ENCODE data around the gene HCFC1R1.

HCFC1R1 gene

GRCh38 chr16:2973093-2973492 lies 50.6 kb downstream of the HCFC1R1 start (continued):
- no peak for TF ChIP-seq ZBTB49 (tag by site-specific recombination; IDR thresholded peaks at IDR 0.05; ENCODE audit: low read depth)
- no peak for TF ChIP-seq MEIS1 (CRISPR knock-in tag; IDR thresholded peaks at IDR 0.05; ENCODE audit: borderline replicate concordance)
- peak; percentile 36 for TF ChIP-seq OSR2 (tag by site-specific recombination; IDR thresholded peaks at IDR 0.05)
- peak; percentile 41; the same call in 1 of the 2 replicates for TF ChIP-seq ZEB2 (tag by site-specific recombination; IDR thresholded peaks at IDR 0.05)
- no peak for TF ChIP-seq KLF9 (tag by site-specific recombination; IDR thresholded peaks at IDR 0.05; ENCODE audit: low read depth)
- 0 out of 2 replicates have a peak, but pooled peaks have one; percentile 53 for TF ChIP-seq ZNF837 (tag by site-specific recombination; IDR thresholded peaks at IDR 0.05)
- TF ChIP-seq ZNF48 (tag by site-specific recombination; IDR thresholded peaks at IDR 0.05), result no peak
- TF ChIP-seq ZNF654 (tag by site-specific recombination; IDR thresholded peaks at IDR 0.05; ENCODE audit: low read depth), result no peak
- TF ChIP-seq ZFP37 (tag by site-specific recombination; IDR thresholded peaks at IDR 0.05), result no peak
- no peak for TF ChIP-seq TCF7L2 (IDR thresholded peaks at IDR 0.05; ENCODE audit: borderline replicate concordance, low read depth, low read length)
- no peak for TF ChIP-seq KLF7 (tag by site-specific recombination; IDR thresholded peaks at IDR 0.05; ENCODE audit: borderline replicate concordance)
- TF ChIP-seq ZNF664 (tag by site-specific recombination; IDR thresholded peaks at IDR 0.05), result no peak
- no peak for TF ChIP-seq KLF10 (tag by site-specific recombination; IDR thresholded peaks at IDR 0.05)
- TF ChIP-seq ZNF558 (tag by site-specific recombination; IDR thresholded peaks at IDR 0.05), result no peak
- TF ChIP-seq ZNF777 (tag by site-specific recombination; IDR thresholded peaks at IDR 0.05; ENCODE audit: borderline replicate concordance), result no peak
- no peak for TF ChIP-seq PRDM1 (tag by site-specific recombination; IDR thresholded peaks at IDR 0.05)
- no peak for TF ChIP-seq ZNF548 (tag by site-specific recombination; IDR thresholded peaks at IDR 0.05)
- TF ChIP-seq ZNF580 (tag by site-specific recombination; IDR thresholded peaks at IDR 0.05), result no peak
- TF ChIP-seq ZNF302 (tag by site-specific recombination; IDR thresholded peaks at IDR 0.05; ENCODE audit: low read depth), result no peak
- TF ChIP-seq GFI1B (tag by site-specific recombination; IDR thresholded peaks at IDR 0.05), result no peak
- TF ChIP-seq BCL11B (tag by site-specific recombination; IDR thresholded peaks at IDR 0.05; ENCODE audit: low read depth), result no peak
- no peak for TF ChIP-seq GLI4 (tag by site-specific recombination; IDR thresholded peaks at IDR 0.05)
- peak; percentile 79 for TF ChIP-seq ZIC2 (tag by site-specific recombination; IDR thresholded peaks at IDR 0.05)
- no peak for TF ChIP-seq ZFHX2 (tag by site-specific recombination; conservative IDR thresholded peaks at IDR 0.05)
- TF ChIP-seq ZNF37A (tag by site-specific recombination; IDR thresholded peaks at IDR 0.05), result no peak
- TF ChIP-seq ZNF354C (tag by site-specific recombination; IDR thresholded peaks at IDR 0.05; ENCODE audit: borderline replicate concordance, low read depth), result no peak
- TF ChIP-seq ZNF621 (tag by site-specific recombination; IDR thresholded peaks at IDR 0.05), result no peak
- TF ChIP-seq OVOL3 (tag by site-specific recombination; IDR thresholded peaks at IDR 0.05), result no peak
- no peak for TF ChIP-seq ZNF514 (tag by site-specific recombination; IDR thresholded peaks at IDR 0.05)
- no peak for TF ChIP-seq ZNF776 (tag by site-specific recombination; IDR thresholded peaks at IDR 0.05; ENCODE audit: borderline replicate concordance)
- TF ChIP-seq ZNF843 (tag by site-specific recombination; IDR thresholded peaks at IDR 0.05), result no peak
- TF ChIP-seq REPIN1 (tag by site-specific recombination; IDR thresholded peaks at IDR 0.05; ENCODE audit: low read depth), result no peak
- TF ChIP-seq ZBTB6 (tag by site-specific recombination; IDR thresholded peaks at IDR 0.05), result 0 out of 2 replicates have a peak, but pooled peaks have one; percentile 30
- no peak for TF ChIP-seq HOXC10 (CRISPR knock-in tag; IDR thresholded peaks at IDR 0.05)
- TF ChIP-seq KLF1 (tag by site-specific recombination; IDR thresholded peaks at IDR 0.05), result no peak
- TF ChIP-seq ZNF169 (tag by site-specific recombination; IDR thresholded peaks at IDR 0.05), result no peak
- TF ChIP-seq PATZ1 (tag by site-specific recombination; IDR thresholded peaks at IDR 0.05), result peak; percentile 39
- no peak for TF ChIP-seq HOXD13 (CRISPR knock-in tag; IDR thresholded peaks at IDR 0.05; ENCODE audit: borderline replicate concordance)

All from HEK293 (cell line).